ACHN (cell line): ENCODE measurements around the gene TNPO1.
"Not testable (repeated sequence)": the region's sequence is repeated elsewhere in the genome, so short reads cannot be mapped to it uniquely, and the experiment has no call there.

Source experiments
- DNase-seq: peaks from one replicate; pipeline ENCODE4 v3.0.0-alpha.2; 2015
- in situ Hi-C: cut with HindIII; loops from 2 replicates; pipeline ENCODE4 v1.10.0; 2017; ENCODE audit warnings: low sequenced_read_pairs, low pct_ligation_motif_present, low pct_unique_long_range_greater_than_20kb

The TNPO1 gene

GRCh38 chr5:72816284-72817075 is at the start of gene TNPO1:
TNPO1 (plus strand) TSS chr5:72816661; CDS start chr5:72816738, 77 bp downstream.
- in situ Hi-C loops: no loop called here
- DNase-seq: peak; percentile 85

DNA sequence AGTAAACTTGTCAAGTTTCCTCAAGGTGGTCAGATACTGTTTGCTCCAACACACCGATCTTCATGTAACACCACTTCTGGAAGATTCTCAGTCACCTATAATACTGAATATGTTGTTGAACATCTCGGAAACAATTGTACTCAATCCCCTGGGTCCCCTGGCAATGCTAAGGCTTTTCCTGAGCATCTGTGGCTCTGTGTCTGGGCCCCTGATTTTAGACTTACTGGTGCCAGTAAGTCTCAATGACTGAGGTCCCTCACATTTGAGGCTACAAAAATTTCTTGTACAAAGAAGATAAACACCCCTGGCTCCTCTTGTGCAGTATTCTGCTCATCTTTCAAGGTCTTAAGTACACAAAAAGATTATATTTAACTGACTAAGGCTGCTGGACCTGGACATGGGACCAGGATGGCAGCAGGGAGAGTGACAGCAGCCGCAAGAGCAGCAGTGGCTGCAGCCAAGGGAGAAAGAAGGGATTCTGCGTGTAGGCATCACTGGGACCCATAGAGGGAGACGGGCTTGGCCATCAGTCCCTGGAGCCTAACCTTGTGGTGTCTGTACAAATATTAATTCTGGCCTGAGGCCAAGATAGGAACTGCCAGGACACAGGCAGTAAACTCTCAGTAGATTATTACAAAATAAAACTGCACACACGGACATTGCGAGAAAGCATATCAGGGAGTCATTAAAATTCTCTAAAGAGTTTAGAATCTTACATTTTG is 49.0 kb upstream of the TNPO1 start:
- DNase-seq: no peak
- in situ Hi-C loops: no loop called here

GRCh38 chr5:72770266-72770665 is 46.2 kb upstream of the TNPO1 start:
- DNase-seq: no peak
- in situ Hi-C loops: no loop called here

- no peak for DNase-seq
- in situ Hi-C loops: no loop called here
Observed at GRCh38 chr5:72776684-72777083, 39.8 kb upstream of the TNPO1 start.

- no peak for DNase-seq
- in situ Hi-C loops: no loop called here
Observed at GRCh38 chr5:72779520-72779919, 36.9 kb upstream of the TNPO1 start.

DNA sequence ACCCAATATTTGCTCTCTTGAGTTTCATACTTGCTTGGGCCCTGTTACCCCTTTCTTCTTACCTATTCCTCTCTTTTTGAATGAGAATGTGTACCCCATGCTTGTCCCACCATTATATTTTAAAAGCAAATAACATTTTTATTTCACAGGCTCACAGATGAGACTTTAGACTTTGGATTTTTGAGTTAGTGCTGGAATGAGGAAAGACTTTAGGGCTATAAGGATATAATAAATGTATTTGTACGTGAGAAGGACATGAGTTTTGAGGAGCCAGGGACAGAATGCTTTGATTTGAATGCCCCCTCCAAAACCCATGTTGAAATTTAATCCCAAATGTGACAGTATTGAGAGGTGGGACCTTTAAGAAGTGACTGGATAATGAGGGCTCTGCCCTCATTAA is 33.1 kb upstream of the TNPO1 start:
- DNase-seq: no peak
- in situ Hi-C loops: no loop called here

- in situ Hi-C loops: no loop called here
- DNase-seq: no peak
Observed at GRCh38 chr5:72784129-72784528, 32.3 kb upstream of the TNPO1 start.

DNA sequence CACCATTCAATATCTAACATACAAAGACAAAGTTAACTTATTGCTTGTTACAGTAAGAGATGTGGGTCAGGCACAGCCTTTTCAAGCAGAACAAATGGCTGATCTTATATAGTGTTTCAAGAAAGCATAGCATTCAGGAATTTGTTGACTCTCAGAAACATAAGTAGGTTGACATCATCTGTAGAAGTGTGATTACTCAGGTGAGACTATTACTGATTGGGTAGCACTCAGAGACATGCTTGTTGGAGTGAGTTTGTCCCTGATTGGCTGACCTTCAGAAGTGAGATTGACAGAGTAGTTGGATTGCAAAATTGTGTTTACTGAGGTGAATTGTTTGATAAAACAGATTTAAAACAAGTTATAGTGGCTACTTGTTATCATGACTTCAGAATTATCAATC is 30.7 kb upstream of the TNPO1 start:
- DNase-seq: no peak
- in situ Hi-C loops: no loop called here

GRCh38 chr5:72786676-72787075 is 29.8 kb upstream of the TNPO1 start:
- no peak for DNase-seq
- in situ Hi-C loops: no loop called here

- DNase-seq: no peak
- in situ Hi-C loops: no loop called here
Observed at GRCh38 chr5:72788866-72789505, 27.5 kb upstream of the TNPO1 start.

- DNase-seq: no peak
- in situ Hi-C loops: no loop called here
Observed at GRCh38 chr5:72790186-72790585, 26.3 kb upstream of the TNPO1 start.

DNA sequence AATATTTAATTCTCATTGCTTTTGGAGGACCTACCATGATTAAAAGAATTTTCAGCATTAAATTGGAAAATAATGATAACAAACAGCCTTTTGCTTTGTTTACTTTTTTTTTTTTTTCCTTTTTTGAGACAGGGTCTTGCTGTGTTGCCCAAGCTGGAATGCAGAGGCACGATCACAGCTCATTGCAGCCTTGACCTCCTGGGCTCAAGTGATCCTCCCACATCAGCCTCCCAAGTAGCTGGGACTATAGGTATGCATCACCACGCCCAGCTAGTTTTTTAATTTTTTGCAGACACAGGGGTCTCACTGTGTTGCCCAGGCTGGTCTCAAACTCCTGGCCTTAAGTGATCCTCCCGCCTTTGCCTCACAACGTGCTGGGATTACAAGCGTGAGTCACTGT is 23.8 kb upstream of the TNPO1 start:
- in situ Hi-C loops, DNase-seq: not testable (repeated sequence)

DNA sequence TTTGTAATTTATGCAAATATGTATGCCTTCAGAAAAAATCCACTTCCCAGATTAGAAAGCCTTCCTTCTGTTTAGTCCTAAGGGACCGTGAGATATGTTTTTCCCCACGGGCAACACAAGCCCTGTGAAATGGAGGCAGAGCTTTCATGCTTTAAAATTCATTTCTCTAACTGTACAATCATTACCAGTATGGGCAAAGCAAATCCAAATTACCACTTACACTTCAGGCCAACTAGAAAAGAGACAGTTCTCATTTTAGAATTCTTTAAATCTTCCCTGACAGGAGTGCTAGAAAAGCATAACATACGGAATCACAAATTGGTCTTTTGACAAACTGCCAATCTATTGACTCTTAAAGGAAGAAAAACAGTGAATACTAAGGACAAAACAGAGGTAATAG is 20.5 kb upstream of the TNPO1 start:
- no peak for DNase-seq
- in situ Hi-C loops: no loop called here

GRCh38 chr5:72799721-72800120 is 16.7 kb upstream of the TNPO1 start:
- in situ Hi-C loops: no loop called here
- no peak for DNase-seq

DNA sequence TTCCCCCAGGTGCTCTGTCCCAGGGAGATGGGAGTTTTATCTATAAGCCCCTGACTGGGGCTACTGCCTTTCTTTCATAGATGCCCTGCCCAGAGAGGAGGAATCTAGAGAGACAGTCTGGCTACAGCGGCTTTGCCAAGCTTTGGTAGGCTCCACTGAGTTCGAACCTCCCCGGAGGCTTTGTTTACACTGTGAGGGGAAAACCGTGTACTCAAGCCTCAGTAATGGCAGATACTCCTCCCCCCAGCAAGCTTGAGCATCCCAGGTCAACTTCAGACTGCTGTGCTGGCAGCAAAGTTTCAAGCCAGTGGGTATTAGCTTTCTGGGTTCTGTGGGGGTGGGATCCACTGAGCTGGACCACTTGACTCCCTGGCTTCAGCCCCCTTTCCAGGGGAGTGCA is 7.8 kb upstream of the TNPO1 start:
- DNase-seq, in situ Hi-C loops: not testable (repeated sequence)

DNA sequence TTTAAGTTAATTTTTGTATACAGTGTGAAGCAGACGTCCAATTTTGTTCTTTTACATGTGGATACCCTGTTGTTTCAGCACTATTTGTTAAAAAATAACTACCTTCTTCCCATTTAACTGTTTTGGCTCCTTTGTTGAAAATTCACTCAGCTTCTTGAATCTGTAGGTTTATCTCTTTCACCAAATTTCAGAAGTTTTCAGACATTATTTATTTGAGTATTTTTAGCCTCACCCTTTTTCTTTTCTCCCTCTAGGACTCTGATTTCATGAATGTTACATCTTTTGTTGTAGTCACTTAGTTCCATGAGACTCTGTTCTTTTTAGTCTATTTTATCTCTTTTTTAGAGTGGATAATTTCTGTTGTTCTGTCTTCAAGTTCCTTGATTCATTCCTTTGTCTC is 4.6 kb upstream of the TNPO1 start:
- in situ Hi-C loops: no loop called here
- DNase-seq: no peak

GRCh38 chr5:72812488-72812887 is 4.0 kb upstream of the TNPO1 start:
- in situ Hi-C loops: no loop called here
- DNase-seq: no peak

DNA sequence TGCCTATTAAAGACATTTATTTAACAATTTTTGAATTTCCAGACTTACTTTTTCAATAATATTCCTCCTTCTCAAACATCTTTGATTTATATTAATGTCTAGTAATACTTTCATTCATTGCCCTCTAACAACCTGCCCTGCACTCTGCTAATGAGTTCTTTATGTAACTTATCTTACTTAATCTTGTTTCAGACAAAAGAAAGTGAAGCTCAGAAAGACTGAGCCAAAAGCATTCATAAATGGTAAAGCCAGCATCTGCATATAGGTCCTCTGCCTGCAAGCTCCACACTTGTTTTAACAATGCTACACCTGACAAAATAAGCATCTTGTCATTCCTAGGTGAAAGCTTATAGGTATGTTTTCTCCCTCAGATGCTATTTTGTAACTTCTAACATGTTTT is 2.4 kb upstream of the TNPO1 start:
- DNase-seq: no peak
- in situ Hi-C loops: no loop called here

GRCh38 chr5:72814864-72815263 is 1.6 kb upstream of the TNPO1 start:
- no peak for DNase-seq
- in situ Hi-C loops: no loop called here
